VCaP (cell line): ENCODE results near the gene FPGS.
"Not testable (repeated sequence)": the region's sequence is repeated elsewhere in the genome, so short reads cannot be mapped to it uniquely, and the experiment has no call there.

ENCODE experiments used
- H3K27ac ChIP-seq: fragments of 450-650 bp; 2 replicates; pipeline ENCODE4 v1.5.1; 2017
- TF ChIP-seq, protein P1 (sequence below): fragments of 450-650 bp; conservative IDR thresholded peaks from 2 replicates; pipeline ENCODE4 v1.5.1; 2017; ENCODE audit warnings: mild to moderate bottlenecking, moderate library complexity

Gene FPGS

DNA sequence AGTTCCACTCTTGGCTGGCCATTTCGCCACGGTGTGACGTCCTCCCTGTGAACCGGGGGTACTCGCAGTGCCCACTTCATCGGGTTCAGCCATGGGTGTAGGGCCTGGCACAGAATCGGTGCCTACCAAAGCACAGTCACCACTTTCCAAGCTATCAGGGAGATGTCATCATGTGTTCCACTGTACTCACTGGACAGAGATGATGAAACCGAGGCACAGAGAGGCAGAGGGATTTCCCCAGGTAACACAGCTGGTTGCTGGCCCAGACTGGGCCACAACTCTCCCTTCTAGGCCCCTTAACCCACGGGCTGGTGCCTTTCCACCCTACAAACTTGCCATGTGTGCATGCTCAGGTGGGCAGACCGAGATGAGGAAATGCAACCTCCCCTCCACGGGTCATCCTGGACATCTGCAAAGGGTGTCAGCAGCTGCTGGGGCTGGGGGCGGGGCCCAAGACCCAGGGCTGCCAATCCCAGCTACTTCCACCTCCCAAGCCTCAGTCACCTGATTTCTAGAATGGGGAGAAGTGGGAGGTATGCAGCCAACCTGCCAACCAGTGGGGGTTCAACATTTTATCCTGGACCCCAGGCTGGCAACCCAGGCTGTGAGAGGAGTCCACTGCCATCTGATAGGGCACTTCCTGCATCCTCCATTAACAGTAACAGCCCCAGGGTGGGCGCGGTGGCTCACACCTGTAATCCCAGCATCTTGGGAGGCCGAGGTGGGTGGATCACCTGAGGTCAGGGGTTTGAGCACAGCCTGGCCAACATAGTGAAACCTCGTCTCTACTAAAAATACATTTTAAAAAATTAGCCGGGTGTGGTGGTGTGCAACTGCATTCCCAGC, 23.3 kb upstream of the FPGS start:
- TF ChIP-seq, protein P1, sequence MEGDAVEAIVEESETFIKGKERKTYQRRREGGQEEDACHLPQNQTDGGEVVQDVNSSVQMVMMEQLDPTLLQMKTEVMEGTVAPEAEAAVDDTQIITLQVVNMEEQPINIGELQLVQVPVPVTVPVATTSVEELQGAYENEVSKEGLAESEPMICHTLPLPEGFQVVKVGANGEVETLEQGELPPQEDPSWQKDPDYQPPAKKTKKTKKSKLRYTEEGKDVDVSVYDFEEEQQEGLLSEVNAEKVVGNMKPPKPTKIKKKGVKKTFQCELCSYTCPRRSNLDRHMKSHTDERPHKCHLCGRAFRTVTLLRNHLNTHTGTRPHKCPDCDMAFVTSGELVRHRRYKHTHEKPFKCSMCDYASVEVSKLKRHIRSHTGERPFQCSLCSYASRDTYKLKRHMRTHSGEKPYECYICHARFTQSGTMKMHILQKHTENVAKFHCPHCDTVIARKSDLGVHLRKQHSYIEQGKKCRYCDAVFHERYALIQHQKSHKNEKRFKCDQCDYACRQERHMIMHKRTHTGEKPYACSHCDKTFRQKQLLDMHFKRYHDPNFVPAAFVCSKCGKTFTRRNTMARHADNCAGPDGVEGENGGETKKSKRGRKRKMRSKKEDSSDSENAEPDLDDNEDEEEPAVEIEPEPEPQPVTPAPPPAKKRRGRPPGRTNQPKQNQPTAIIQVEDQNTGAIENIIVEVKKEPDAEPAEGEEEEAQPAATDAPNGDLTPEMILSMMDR: no peak
- H3K27ac ChIP-seq: no peak overlapping the region

DNA sequence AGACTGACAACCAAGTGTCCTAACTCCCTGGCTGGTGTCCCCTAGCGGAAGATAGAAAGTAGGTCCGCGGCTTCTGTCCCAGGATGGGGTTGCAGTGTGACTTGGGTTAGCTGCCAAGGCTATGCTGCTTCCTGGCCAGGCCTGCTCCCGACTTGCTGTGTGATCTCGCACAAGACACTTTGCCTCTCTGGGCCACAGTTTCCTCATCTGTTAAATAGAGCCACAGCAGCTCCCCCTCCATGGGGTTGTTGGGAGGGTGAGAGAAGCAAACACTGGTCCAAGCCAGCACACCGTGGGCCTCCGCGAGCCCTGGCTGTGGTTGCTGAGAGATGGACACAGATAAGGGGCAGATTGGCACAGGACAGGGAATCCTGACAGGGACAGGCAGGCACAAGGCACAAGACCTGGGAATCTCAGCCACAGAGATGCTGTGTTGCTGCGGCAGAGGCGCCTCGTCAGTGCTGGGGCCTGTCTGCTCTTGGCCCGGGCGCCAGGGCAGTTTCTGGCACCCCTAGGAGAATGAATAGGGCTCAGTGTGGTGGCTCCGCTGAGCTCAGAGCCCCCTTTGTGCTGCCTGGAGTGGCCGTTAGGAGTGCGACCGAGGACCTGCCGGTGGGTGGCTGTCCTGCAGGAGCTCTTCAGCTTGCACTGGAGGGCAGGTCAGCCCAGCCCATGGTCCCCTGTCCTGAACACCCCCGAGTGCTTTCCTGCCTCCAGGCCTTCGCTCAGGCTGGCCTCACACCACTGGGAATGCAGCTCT, 22.4 kb upstream of the FPGS start:
- peak overlapping the region; percentile 4; the same call in 1 of the 2 replicates for H3K27ac ChIP-seq
- TF ChIP-seq, protein P1: no peak

DNA sequence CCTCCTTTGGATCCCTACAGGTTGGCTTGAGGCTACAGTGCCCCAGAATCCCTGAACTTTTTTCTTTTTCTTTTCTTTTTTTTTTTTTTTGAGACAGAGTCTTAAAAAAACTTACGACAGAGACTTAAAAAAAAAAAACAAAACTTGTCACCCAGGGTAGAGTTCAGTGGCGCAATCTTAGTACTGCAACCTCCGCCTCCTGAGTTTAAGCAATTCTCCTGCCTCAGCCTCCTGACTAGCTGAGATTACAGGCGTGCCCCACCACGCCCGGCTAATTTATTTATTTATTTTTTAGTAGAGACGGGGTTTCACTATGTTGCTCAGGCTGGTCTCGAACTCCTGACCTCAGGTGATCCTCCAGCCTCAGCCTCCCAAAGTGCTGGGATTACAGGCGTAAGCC, 21.8 kb upstream of the FPGS start:
- H3K27ac ChIP-seq: not testable (repeated sequence)

DNA sequence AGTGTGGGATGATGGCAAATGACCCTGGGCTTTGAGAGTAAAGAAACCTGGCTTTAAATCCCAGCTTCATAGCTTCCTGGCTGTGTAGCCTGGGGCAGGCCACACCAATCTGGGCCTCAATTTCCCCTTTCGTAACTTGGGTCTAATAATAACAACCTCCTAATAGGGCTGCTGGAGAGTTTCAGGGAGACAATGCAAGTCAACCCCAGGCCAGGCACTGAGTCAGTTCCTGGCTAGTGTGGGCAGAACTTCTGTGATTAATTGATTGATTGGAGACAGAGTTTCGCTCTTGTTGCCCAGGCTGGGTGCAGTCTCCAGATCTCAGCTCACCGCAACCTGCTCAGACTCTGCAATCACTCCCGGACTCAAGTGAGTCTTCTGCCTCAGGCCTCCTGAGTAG, 20.9 kb upstream of the FPGS start:
- TF ChIP-seq, protein P1: no peak
- H3K27ac ChIP-seq: no peak overlapping the region

DNA sequence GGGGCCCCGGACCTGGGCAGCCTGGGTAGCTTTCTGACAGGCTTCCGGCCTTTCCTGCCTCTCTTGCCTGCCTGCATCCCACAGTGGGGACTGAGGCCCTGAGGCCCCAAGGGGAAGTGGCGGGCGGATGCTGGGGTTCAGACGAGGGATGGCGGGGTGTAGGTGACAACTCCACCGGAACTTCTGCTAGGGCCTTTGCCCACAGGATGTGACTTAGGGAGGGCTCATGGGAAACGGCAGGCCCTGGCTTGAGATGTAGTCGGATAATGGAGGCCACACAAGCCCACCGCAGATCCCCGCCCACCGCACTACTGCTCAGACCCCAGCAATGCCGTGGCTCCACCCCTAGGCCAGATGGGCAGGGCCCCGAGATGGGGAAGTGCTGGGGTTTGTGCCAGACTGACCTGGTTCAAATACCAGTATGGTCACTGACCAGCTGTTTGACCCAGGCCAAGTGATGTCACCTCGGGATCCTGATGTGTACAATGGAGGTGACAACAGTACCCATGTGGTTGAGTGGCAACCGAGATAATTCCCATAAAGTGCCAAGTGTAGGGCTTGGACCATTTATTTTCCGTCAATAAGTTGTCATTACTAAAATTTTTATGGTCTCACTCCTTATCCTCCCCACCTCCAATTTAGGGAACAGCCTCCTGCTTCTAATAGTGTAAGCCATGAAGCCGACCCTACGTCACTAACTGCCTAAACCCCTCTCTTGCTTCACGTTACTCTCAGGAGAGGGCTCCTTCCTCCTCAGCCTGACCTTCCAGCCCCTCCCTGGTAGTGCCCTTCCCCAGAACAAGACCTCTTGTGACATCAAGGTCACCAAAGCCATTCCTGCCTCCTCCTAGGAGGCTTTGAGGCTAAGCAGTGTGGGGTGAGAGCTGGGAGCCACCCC, 19.3 kb upstream of the FPGS start:
- TF ChIP-seq, protein P1: no peak
- H3K27ac ChIP-seq: no peak overlapping the region

DNA sequence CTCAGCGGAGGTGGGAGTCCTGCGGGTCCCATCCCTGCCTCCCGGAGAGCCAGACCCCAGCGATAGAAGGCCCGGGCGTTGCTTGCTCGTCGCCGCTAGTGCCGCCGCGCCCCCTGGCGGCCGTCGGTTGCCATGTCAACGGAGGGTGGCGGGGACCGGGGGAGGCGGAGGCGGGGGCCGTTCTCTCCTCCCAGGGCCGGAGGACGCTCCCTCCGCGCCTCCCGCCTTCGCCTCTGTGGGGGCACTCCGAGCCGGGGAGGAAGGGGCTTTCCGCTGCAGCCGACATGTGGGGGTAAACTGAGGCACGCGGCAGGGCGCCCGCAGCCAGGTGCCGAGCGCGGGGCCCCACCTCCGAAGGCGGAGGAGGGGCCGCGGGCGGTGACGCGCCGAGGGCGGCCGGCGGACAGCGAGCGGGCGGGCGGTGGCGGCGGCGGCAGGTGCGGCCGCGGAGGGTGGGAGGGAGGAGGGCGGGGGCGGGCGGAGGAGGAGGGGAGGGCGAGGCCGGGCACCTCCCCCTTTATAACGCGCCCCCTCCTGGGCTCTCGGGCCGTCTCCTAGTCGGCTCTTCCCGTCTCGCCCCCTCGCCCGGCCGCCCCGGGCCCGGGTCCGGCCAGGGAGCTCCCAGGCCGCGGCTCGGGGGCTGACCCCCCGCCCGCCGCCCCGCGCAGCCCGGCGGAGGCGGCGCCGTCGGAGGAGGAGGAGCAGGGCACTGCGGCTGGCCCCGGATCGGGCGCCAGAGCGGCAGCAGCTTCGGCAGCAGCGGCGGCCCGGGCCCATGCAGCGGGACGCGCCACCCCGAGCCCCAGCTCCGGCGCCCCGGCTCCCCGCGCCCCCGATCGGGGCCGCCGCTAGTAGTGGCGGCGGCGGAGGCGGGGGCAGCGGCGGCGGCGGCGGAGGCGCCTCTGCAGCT, 17.4 kb upstream of the FPGS start:
- TF ChIP-seq, protein P1: peak; percentile 97
- H3K27ac ChIP-seq: peak overlapping the region; percentile 93
